HG02588 (cell line): Measurements from ENCODE around the gene PDZD2.
"Not testable (repeated sequence)": the region's sequence is repeated elsewhere in the genome, so short reads cannot be mapped to it uniquely, and the experiment has no call there.

Experiments used
- ATAC-seq: cut with Tn5 transposase; IDR thresholded peaks from one replicate; pipeline ENCODE4 v1.9.1; 2021; ENCODE audit warnings: mild to moderate bottlenecking, moderate library complexity; ENCODE audit not compliant: unreplicated experiment

Gene PDZD2

GRCh38 chr5:31996909-31997308, 358.0 kb downstream of the PDZD2 start:
- ATAC-seq = no peak

GRCh38 chr5:31999470-31999869, 360.5 kb downstream of the PDZD2 start:
- ATAC-seq = no peak

GRCh38 chr5:32000731-32001130, 361.8 kb downstream of the PDZD2 start:
- ATAC-seq = no peak

GRCh38 chr5:32001284-32001683, 362.4 kb downstream of the PDZD2 start:
- ATAC-seq = no peak

- ATAC-seq = no peak
Observed at GRCh38 chr5:32001707-32002106, 362.8 kb downstream of the PDZD2 start.

GRCh38 chr5:32002755-32003154, 363.8 kb downstream of the PDZD2 start:
- ATAC-seq = no peak

GRCh38 chr5:32003981-32004380, 365.1 kb downstream of the PDZD2 start:
- no peak for ATAC-seq

GRCh38 chr5:32004404-32004803, 365.5 kb downstream of the PDZD2 start:
- peak; percentile 68 for ATAC-seq

GRCh38 chr5:32008746-32009145, 369.8 kb downstream of the PDZD2 start:
- ATAC-seq = no peak

- ATAC-seq = no peak
Observed at GRCh38 chr5:32013658-32014057, 374.7 kb downstream of the PDZD2 start.

GRCh38 chr5:32014096-32014745, 375.3 kb downstream of the PDZD2 start:
- no peak for ATAC-seq

- ATAC-seq = not testable (repeated sequence)
Observed at GRCh38 chr5:32015262-32015661, 376.3 kb downstream of the PDZD2 start.

- no peak for ATAC-seq
Observed at GRCh38 chr5:32017692-32018367, 378.9 kb downstream of the PDZD2 start.

- no peak for ATAC-seq
Observed at GRCh38 chr5:32018476-32019436, 379.8 kb downstream of the PDZD2 start.

- ATAC-seq = peak; percentile 77
Observed at GRCh38 chr5:32020271-32020670, 381.3 kb downstream of the PDZD2 start.

- no peak for ATAC-seq
Observed at GRCh38 chr5:32020946-32021345, 382.0 kb downstream of the PDZD2 start.

GRCh38 chr5:32021771-32022170, 382.8 kb downstream of the PDZD2 start:
- no peak for ATAC-seq

- no peak for ATAC-seq
Observed at GRCh38 chr5:32022638-32023037, 383.7 kb downstream of the PDZD2 start.

- no peak for ATAC-seq
Observed at GRCh38 chr5:32023816-32024215, 384.9 kb downstream of the PDZD2 start.

GRCh38 chr5:32024751-32025150, 385.8 kb downstream of the PDZD2 start:
- ATAC-seq = no peak

GRCh38 chr5:32027093-32027716, 388.3 kb downstream of the PDZD2 start:
- ATAC-seq = no peak
